HepG2 (cell line): ENCODE results near the gene TCF20. TPM values are rescaled to one million over a fixed set of nuclear protein-coding genes. Genes with fewer than 3 reads are reported as not detected.

Source experiments
- ATF5 ChIP-seq: sonication (generic); formaldehyde crosslinking; IDR thresholded peaks from 2 replicates; pipeline ENCODE4 v1.4.0; 2020; ENCODE audit warnings: mild to moderate bottlenecking, low read depth, missing genetic modification reagents
- BRD4 ChIP-seq: sonication (generic); formaldehyde crosslinking; IDR thresholded peaks from 2 replicates; pipeline ENCODE4 v1.4.0; 2020; ENCODE audit warnings: missing genetic modification reagents
- EED ChIP-seq: sonication (generic); formaldehyde crosslinking; IDR thresholded peaks from 2 replicates; pipeline ENCODE4 v1.5.0; 2020; ENCODE audit warnings: mild to moderate bottlenecking, missing genetic modification reagents
- ISX ChIP-seq: sonication (generic); formaldehyde crosslinking; conservative IDR thresholded peaks from 2 replicates; pipeline ENCODE4 v1.5.0; 2020; ENCODE audit warnings: missing genetic modification reagents
- KDM2A ChIP-seq: sonication (generic); formaldehyde crosslinking; IDR thresholded peaks from 2 replicates; pipeline ENCODE4 v1.4.0; 2020; ENCODE audit warnings: low read depth, missing genetic modification reagents, borderline replicate concordance
- MYNN ChIP-seq: sonication (generic); formaldehyde crosslinking; IDR thresholded peaks from 2 replicates; pipeline ENCODE4 v1.4.0; 2020; ENCODE audit warnings: mild to moderate bottlenecking, low read depth, missing genetic modification reagents
- NFKBIZ ChIP-seq: IDR thresholded peaks from 2 replicates; pipeline ENCODE4 v1.6.1; 2018; ENCODE audit warnings: missing genetic modification reagents, missing compliant biosample characterization
- NFRKB ChIP-seq: fragments of 450-650 bp; IDR thresholded peaks from 2 replicates; pipeline ENCODE4 v1.6.1; 2017
- NFYC ChIP-seq: IDR thresholded peaks from 2 replicates; pipeline ENCODE4 v1.6.1; 2016; ENCODE audit warnings: missing genetic modification reagents, missing compliant biosample characterization
- NR2C2 ChIP-seq: sonication (generic); formaldehyde crosslinking; IDR thresholded peaks from 2 replicates; pipeline ENCODE4 v1.4.0; 2020; ENCODE audit warnings: missing genetic modification reagents, mild to moderate bottlenecking, moderate library complexity, borderline replicate concordance
- SOX6 ChIP-seq, 2 experiments: fragments of 450-650 bp in 1 of 2; sonication (generic) in 1 of 2; formaldehyde crosslinking in 1 of 2; IDR thresholded peaks; 2 replicates each; pipeline versions ENCODE4 v1.4.0 to v1.6.1; 2017 to 2020; ENCODE audit warnings: antibody characterized with exemption in 1 of 2, mild to moderate bottlenecking in 1 of 2, missing genetic modification reagents in 1 of 2
- SP4 ChIP-seq: sonication (generic); formaldehyde crosslinking; IDR thresholded peaks from 2 replicates; pipeline ENCODE4 v1.8.1; 2023; ENCODE audit warnings: mild to moderate bottlenecking, missing genetic modification reagents
- STAT5B ChIP-seq: sonication (generic); formaldehyde crosslinking; IDR thresholded peaks from 2 replicates; pipeline ENCODE4 v1.4.0; 2020; ENCODE audit warnings: missing genetic modification reagents
- TBP ChIP-seq: sonication (generic); formaldehyde crosslinking; IDR thresholded peaks from 2 replicates; pipeline ENCODE4 v1.5.0; 2020; ENCODE audit warnings: missing genetic modification reagents
- ZKSCAN1 ChIP-seq: fragments of 150-350 bp; IDR thresholded peaks from 2 replicates; pipeline ENCODE4 v1.6.1; 2014; ENCODE audit warnings: low read length
- ZNF44 ChIP-seq: sonication (generic); formaldehyde crosslinking; IDR thresholded peaks from 2 replicates; pipeline ENCODE4 v1.5.1; 2020; ENCODE audit warnings: mild to moderate bottlenecking, missing genetic modification reagents
- ZNF512 ChIP-seq: sonication (generic); formaldehyde crosslinking; IDR thresholded peaks from 2 replicates; pipeline ENCODE4 v1.4.0; 2020; ENCODE audit warnings: mild to moderate bottlenecking, missing genetic modification reagents
- ZNF746 ChIP-seq: sonication (generic); formaldehyde crosslinking; IDR thresholded peaks from 2 replicates; pipeline ENCODE4 v1.8.0; 2022; ENCODE audit warnings: mild to moderate bottlenecking, missing genetic modification reagents
- polyA plus RNA-seq, 8 experiments: library from polyadenylated mRNA; depleted of rRNA in 3 of 8; stranded (reverse) in 7 of 8; unstranded in 1 of 8; fragments of >200 nt; fragmentation: Illumina TruSeq in 4 of 8; extraction: Trizol in 4 of 8; gene quantifications; 2 replicates each; pipeline versions ENCODE4 v1.2.1 to v1.2.3, GENCODE V29; 2011 to 2016; ENCODE audit warnings: low read depth in 4 of 8, missing spikeins in 1 of 8, mixed read lengths in 1 of 8; ENCODE audit not compliant: insufficient read depth in 1 of 8
- total RNA-seq, 5 experiments: library from RNA; depleted of rRNA; stranded (reverse); fragments of >200 nt; fragmentation: Illumina TruSeq; extraction: Trizol; gene quantifications; 2 replicates each; pipeline ENCODE4 v1.2.3, GENCODE V29; 2016; ENCODE audit warnings: low read depth in 1 of 5
- TF ChIP-seq, protein P1 (sequence below): IDR thresholded peaks from 2 replicates; pipeline ENCODE4 v1.6.1; 2016; ENCODE audit warnings: missing biosample characterization, missing genetic modification reagents, low read depth
- TF ChIP-seq, protein P2 (sequence below): sonication (generic); formaldehyde crosslinking; IDR thresholded peaks from 2 replicates; pipeline ENCODE4 v1.5.0; 2020; ENCODE audit warnings: missing genetic modification reagents, mild to moderate bottlenecking, borderline replicate concordance
- TF ChIP-seq, protein P3 (sequence below): sonication (generic); formaldehyde crosslinking; IDR thresholded peaks from 2 replicates; pipeline ENCODE4 v1.4.0; 2020; ENCODE audit warnings: missing genetic modification reagents, mild to moderate bottlenecking, borderline replicate concordance
- TF ChIP-seq, protein P4 (sequence below): sonication (generic); formaldehyde crosslinking; IDR thresholded peaks from 2 replicates; pipeline ENCODE4 v1.4.0; 2020; ENCODE audit warnings: missing genetic modification reagents
- TF ChIP-seq, protein P5 (sequence below): sonication (generic); formaldehyde crosslinking; conservative IDR thresholded peaks from 2 replicates; pipeline ENCODE4 v1.4.0; 2020; ENCODE audit warnings: missing genetic modification reagents

TCF20 gene
- total and polyA plus RNA-seq, 2 of the 13 experiments (the other 11 are each of a cell fraction or from before 2014, with no cell fraction given) = 12.8 to 23.7 TPM

DNA sequence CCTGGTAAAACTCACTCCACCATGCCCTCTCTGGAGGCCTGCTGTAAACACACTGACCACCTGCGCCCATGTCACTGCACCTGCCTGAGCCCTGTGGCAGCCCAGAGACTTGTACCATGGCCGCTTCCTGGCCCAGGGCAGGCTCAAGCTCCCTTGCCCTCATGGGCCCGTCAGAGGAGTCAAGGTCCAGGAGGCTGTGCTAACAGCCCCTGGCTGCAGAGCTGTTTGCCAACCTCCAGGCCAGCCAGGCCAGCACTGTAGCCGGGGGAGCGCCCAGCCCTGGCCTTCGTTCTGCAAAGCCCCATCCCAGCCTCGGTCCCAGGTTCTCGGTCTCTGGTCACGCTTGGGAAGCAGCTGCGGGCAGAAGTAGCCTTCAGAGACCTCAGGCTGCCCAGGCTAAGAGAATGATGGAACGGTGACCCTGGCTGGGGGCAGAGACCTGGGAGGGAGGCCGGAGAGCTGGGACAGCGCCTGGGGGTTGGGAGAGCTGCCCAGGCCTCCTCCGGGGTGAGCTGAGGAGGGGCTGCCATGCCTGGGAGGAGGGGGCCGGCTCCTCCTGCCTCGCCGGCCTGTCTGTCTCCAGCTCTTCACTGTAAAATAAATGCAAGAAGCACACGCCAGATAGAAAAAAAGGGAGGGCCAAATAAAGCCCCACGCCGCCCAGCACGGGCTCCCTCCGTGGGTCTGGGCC is 11.9 kb upstream of the TCF20 start (continued):
- no peak for TF ChIP-seq ZNF512 (CRISPR knock-in tag)
- TF ChIP-seq, protein P1, sequence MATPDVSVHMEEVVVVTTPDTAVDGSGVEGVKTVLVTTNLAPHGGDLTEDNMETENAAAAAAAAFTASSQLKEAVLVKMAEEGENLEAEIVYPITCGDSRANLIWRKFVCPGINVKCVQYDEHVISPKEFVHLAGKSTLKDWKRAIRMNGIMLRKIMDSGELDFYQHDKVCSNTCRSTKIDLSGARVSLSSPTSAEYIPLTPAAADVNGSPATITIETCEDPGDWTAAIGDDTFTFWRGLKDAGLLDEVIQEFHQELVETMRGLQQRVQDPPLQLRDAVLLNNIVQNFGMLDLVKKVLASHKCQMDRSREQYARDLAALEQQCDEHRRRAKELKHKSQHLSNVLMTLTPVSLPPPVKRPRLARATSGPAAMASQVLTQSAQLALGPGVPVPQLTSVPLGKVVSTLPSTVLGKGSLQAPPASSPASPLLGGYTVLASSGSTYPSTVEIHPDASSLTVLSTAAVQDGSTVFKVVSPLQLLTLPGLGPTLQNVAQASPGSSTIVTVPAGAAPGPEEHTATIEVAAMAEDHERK = no peak
- no peak for TF ChIP-seq ZKSCAN1
- TF ChIP-seq, protein P2, sequence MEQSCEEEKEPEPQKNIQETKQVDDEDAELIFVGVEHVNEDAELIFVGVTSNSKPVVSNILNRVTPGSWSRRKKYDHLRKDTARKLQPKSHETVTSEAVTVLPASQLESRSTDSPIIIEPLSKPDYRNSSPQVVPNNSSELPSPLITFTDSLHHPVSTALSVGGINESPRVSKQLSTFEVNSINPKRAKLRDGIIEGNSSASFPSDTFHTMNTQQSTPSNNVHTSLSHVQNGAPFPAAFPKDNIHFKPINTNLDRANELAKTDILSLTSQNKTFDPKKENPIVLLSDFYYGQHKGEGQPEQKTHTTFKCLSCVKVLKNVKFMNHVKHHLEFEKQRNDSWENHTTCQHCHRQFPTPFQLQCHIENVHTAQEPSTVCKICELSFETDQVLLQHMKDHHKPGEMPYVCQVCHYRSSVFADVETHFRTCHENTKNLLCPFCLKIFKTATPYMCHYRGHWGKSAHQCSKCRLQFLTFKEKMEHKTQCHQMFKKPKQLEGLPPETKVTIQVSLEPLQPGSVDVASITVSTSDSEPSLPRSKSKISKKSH (CRISPR knock-in tag) = no peak
- TF ChIP-seq NFYC (CRISPR knock-in tag) = no peak
- TF ChIP-seq NFKBIZ (CRISPR knock-in tag) = no peak
- TF ChIP-seq ZNF746 (CRISPR knock-in tag) = no peak
- no peak for TF ChIP-seq SP4 (CRISPR knock-in tag)
- TF ChIP-seq STAT5B (CRISPR knock-in tag) = no peak
- TF ChIP-seq ISX (CRISPR knock-in tag) = no peak
- no peak for TF ChIP-seq SOX6 (IDR thresholded peaks at IDR 0.05)
- peak; percentile 43 for TF ChIP-seq SOX6 (CRISPR knock-in tag; IDR thresholded peaks at IDR 0.05)
- no peak for TF ChIP-seq MYNN (CRISPR knock-in tag)
- no peak for TF ChIP-seq NR2C2
- TF ChIP-seq, protein P3, sequence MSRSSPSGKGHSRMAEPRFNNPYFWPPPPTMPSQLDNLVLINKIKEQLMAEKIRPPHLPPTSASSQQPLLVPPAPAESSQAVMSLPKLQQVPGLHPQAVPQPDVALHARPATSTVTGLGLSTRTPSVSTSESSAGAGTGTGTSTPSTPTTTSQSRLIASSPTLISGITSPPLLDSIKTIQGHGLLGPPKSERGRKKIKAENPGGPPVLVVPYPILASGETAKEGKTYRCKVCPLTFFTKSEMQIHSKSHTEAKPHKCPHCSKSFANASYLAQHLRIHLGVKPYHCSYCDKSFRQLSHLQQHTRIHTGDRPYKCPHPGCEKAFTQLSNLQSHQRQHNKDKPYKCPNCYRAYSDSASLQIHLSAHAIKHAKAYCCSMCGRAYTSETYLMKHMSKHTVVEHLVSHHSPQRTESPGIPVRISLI = no peak
- TF ChIP-seq ZNF44 (CRISPR knock-in tag) = no peak
- no peak for TF ChIP-seq TBP (CRISPR knock-in tag)
- TF ChIP-seq, protein P4, sequence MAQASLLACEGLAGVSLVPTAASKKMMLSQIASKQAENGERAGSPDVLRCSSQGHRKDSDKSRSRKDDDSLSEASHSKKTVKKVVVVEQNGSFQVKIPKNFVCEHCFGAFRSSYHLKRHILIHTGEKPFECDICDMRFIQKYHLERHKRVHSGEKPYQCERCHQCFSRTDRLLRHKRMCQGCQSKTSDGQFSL (CRISPR knock-in tag) = no peak
- TF ChIP-seq BRD4 = no peak
- TF ChIP-seq, protein P5, sequence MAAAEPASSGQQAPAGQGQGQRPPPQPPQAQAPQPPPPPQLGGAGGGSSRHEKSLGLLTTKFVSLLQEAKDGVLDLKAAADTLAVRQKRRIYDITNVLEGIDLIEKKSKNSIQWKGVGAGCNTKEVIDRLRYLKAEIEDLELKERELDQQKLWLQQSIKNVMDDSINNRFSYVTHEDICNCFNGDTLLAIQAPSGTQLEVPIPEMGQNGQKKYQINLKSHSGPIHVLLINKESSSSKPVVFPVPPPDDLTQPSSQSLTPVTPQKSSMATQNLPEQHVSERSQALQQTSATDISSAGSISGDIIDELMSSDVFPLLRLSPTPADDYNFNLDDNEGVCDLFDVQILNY = no peak
- TF ChIP-seq ATF5 (CRISPR knock-in tag) = no peak
- no peak for TF ChIP-seq NFRKB
- TF ChIP-seq KDM2A (CRISPR knock-in tag) = peak; percentile 78; the same call in 1 of the 2 replicates
- no peak for TF ChIP-seq EED (CRISPR knock-in tag)
